Heart left ventricle (tissue), 13 donors: ENCODE data around the gene OLFML2B.

ENCODE experiments used
- POLR2A ChIP-seq, 2 donors: fragments of 450-650 bp; IDR thresholded peaks; one replicate each; pipeline ENCODE4 v1.6.1; 2017; ENCODE audit warnings: antibody characterized with exemption in 2 of 2, mild to moderate bottlenecking in 2 of 2, moderate library complexity in 2 of 2
- TF ChIP-seq, protein P1 (sequence below), 12 donors: fragments of 200-600 bp; sonication (generic) in 4 of 12; IDR thresholded peaks; one replicate each; pipeline versions ENCODE4 v1.5.0 to v1.8.0; 2018 to 2022; ENCODE audit warnings: antibody characterized with exemption in 12 of 12, mild to moderate bottlenecking in 5 of 12
- donor health status: ischemic (EF 13 %, LVEDD 7.1; RV severe dilation, severe dysfunction).
- donor health status: DM: no; HTN: yes; CAD: no.
- donor health status: DM: no; HTN: no; CAD: no.
- donor health status: ischemic (EF 25% LVEDD 6.9; RV normal size, moderate dysfunction).
- donor health status: ischemic (EF 25% LVEDD 5.7; RV mildly dilated, moderate dysfunction).
- donor health status: ischemic (EF 35%, LVEDD 5.7; RV mildly dilated, moderate dysfunction).
- donor health status: nonischemic (EF 11% LVEDD 7.7; RV severe dilation, severe dysfunction).
- donor health status: DM: yes; HTN: yes; CAD: no.
- donor health status: PGD.
- donor health status: ischemic (EF 29% LVEDD 5.4; RV normal size, mild dysfunction).
- donor health status: nonischemic (EF 23%, LVEDD 6.1; RV moderate dilation, normal function).

DNA sequence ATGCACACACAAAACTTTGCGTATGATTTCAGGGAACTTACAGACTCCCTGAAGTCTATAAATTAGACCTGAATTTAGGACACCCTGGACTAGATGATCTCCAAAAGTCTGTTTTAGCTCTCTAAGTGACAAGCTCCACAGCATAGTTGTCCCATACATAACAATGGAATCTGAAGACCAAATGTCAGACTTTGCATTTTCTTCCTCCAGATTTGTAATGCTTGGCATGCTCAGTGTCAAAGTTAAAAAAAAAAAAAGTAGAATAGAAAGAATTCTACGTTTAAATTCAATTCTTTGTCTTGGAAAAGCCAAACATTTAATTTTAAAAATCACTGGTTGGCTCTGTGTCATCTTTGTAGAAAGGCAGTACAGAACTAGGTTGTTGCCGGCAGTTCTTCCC is 66.7 kb downstream of the OLFML2B start:
- TF ChIP-seq, protein P1, sequence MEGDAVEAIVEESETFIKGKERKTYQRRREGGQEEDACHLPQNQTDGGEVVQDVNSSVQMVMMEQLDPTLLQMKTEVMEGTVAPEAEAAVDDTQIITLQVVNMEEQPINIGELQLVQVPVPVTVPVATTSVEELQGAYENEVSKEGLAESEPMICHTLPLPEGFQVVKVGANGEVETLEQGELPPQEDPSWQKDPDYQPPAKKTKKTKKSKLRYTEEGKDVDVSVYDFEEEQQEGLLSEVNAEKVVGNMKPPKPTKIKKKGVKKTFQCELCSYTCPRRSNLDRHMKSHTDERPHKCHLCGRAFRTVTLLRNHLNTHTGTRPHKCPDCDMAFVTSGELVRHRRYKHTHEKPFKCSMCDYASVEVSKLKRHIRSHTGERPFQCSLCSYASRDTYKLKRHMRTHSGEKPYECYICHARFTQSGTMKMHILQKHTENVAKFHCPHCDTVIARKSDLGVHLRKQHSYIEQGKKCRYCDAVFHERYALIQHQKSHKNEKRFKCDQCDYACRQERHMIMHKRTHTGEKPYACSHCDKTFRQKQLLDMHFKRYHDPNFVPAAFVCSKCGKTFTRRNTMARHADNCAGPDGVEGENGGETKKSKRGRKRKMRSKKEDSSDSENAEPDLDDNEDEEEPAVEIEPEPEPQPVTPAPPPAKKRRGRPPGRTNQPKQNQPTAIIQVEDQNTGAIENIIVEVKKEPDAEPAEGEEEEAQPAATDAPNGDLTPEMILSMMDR (IDR thresholded peaks at IDR 0.05), result no peak
- TF ChIP-seq POLR2A (IDR thresholded peaks at IDR 0.05), result no peak
